GM12892 (cell line): ENCODE results near the gene SGIP1.

Experiments
- POLR2AphosphoS5 ChIP-seq: IDR thresholded peaks from 2 replicates; pipeline ENCODE4 v1.6.1; 2011; ENCODE audit warnings: low read depth, low read length, control low read depth
- TAF1 ChIP-seq: IDR thresholded peaks from 2 replicates; pipeline ENCODE4 v1.6.1; 2011; ENCODE audit warnings: low read depth, mild to moderate bottlenecking, control low read depth, low read length, borderline replicate concordance

DNA sequence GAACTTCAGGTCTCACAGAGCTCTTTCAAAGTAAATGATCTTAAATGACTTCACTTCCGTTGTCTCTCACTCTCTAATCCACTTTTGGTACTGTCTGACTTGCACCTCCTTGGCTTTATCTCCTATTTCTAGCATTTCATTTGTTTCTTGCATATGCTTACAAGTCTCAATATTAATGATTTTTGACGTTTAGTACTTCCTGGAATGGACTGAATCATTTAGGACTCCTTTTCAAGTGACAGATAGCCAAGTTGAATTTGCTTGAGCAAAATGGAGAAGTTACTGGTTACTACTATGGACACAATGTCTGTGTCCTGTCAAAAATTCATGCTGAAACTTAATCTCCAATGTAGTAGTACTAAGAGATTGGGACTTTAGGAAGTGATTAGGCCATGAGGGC, 7.0 kb upstream of the SGIP1 start:
- TF ChIP-seq POLR2AphosphoS5 (no peak), TAF1 (no peak)
